GM12878 (cell line): Measurements from ENCODE around the gene HHAT. TPM values are rescaled to one million over a fixed set of nuclear protein-coding genes. Genes with fewer than 3 reads are reported as not detected.

ENCODE experiments used
- ATAC-seq: fragments of 200-7000 bp; cut with Tn5 transposase; 3 replicates; pipeline ENCODE4 v1.9.1; 2020; ENCODE audit warnings: mild to moderate bottlenecking, moderate library complexity
- BruUV-seq: library from RNA; stranded (reverse); fragments of 400-500 nt; replicated peaks from 2 replicates; lab custom pipeline; 2021; lab: Mats Ljungman, UMichigan
- CTCF ChIA-PET: fragments of 300-600 bp; sonication (Branson Sonifier 250); formaldehyde crosslinking; extraction: SDS; loops from one replicate; lab custom pipeline; 2021; ENCODE audit warnings: inconsistent platforms; lab: Yijun Ruan, JAX
- POLR2A ChIA-PET: fragments of 350-600 bp; formaldehyde crosslinking; extraction: SDS; loops from one replicate; lab custom pipeline; 2021; ENCODE audit warnings: inconsistent platforms; lab: Charles Lee
- RAD21 ChIA-PET: fragments of 300-600 bp; sonication (Branson Sonifier 250); formaldehyde crosslinking; loops from one replicate; lab custom pipeline; 2023; ENCODE audit warnings: antibody characterized with exemption; ENCODE audit not compliant: unreplicated experiment; lab: Charles Lee
- SMC1A ChIA-PET: fragments of 300-600 bp; sonication (Branson Sonifier 250); formaldehyde crosslinking; loops from one replicate; lab custom pipeline; 2023; ENCODE audit not compliant: unreplicated experiment, uncharacterized antibody; lab: Charles Lee
- DNase-seq: peaks from one replicate; pipeline ENCODE4 v3.0.0-alpha.2; 2011; ENCODE audit warnings: low read depth, low spot score
- FAIRE-seq: peaks from 3 replicates; lab custom pipeline; 2011; peaks lifted over from hg19 to GRCh38; lab: Jason Lieb, UNC
- H2AFZ ChIP-seq: 2 replicates; pipeline ENCODE4 v1.6.0; 2011; ENCODE audit warnings: low read depth, low read length, control low read depth; ENCODE audit not compliant: control insufficient read depth
- H3K27ac ChIP-seq: 2 replicates; pipeline ENCODE4 v1.5.1; 2011; ENCODE audit warnings: control low read depth; ENCODE audit not compliant: control insufficient read depth, insufficient read depth
- H3K27me3 ChIP-seq, 2 experiments: replicated peaks in 1 of 2; 2 replicates each; pipeline versions ENCODE4 v1.6.0 to v1.6.1; 2011; ENCODE audit warnings: low read length in 1 of 2; ENCODE audit not compliant: control insufficient read depth in 2 of 2, insufficient read depth in 2 of 2
- H3K36me3 ChIP-seq, 2 experiments: 2 replicates each; pipeline ENCODE4 v1.5.1; 2011; ENCODE audit warnings: low read length in 1 of 2; ENCODE audit not compliant: control insufficient read depth in 2 of 2, insufficient read depth in 2 of 2
- H3K4me1 ChIP-seq: 2 replicates; pipeline ENCODE4 v1.6.1; 2011; ENCODE audit warnings: mild to moderate bottlenecking, low read length, moderate library complexity, mixed read lengths; ENCODE audit not compliant: control insufficient read depth, insufficient read depth
- H3K4me2 ChIP-seq: 2 replicates; pipeline ENCODE4 v1.6.0; 2011; ENCODE audit warnings: control low read depth; ENCODE audit not compliant: control insufficient read depth, insufficient read depth
- H3K4me3 ChIP-seq: fragments of 200-600 bp; sonication (generic); 2 replicates; pipeline ENCODE4 v1.5.1; 2016
- H3K79me2 ChIP-seq: 2 replicates; pipeline ENCODE4 v1.6.0; 2011; ENCODE audit warnings: low read length; ENCODE audit not compliant: control insufficient read depth, insufficient read depth
- H3K9ac ChIP-seq: 2 replicates; pipeline ENCODE4 v1.8.0; 2011; ENCODE audit warnings: low read length, control low read depth, mixed read lengths; ENCODE audit not compliant: control insufficient read depth, insufficient read depth
- H3K9me3 ChIP-seq: replicated peaks from 3 replicates; pipeline ENCODE4 v1.5.1; 2011; ENCODE audit warnings: mild to moderate bottlenecking, low read length; ENCODE audit not compliant: control insufficient read depth, insufficient read depth
- H4K20me1 ChIP-seq: 2 replicates; pipeline ENCODE4 v1.6.0; 2011; ENCODE audit not compliant: control insufficient read depth, insufficient read depth
- ATF7 ChIP-seq: fragments of 450-650 bp; IDR thresholded peaks from 2 replicates; pipeline ENCODE4 v1.6.1; 2016; ENCODE audit warnings: low read depth, mild to moderate bottlenecking
- BCL11A ChIP-seq: IDR thresholded peaks from 2 replicates; pipeline ENCODE4 v1.6.1; 2011; ENCODE audit warnings: low read depth, low read length
- E4F1 ChIP-seq: fragments of 450-650 bp; IDR thresholded peaks from 2 replicates; pipeline ENCODE4 v1.6.1; 2018; ENCODE audit warnings: borderline replicate concordance, mild to moderate bottlenecking; ENCODE audit not compliant: partially characterized antibody
- ESRRA ChIP-seq: IDR thresholded peaks from 2 replicates; pipeline ENCODE4 v1.6.1; 2012; ENCODE audit warnings: mild to moderate bottlenecking, low read length, improper control_type of control experiment
- FOXK2 ChIP-seq: fragments of 450-650 bp; IDR thresholded peaks from 2 replicates; pipeline ENCODE4 v1.6.1; 2017; ENCODE audit warnings: mild to moderate bottlenecking, moderate library complexity
- MTA3 ChIP-seq: IDR thresholded peaks from 2 replicates; pipeline ENCODE4 v1.6.1; 2012; ENCODE audit warnings: low read length, inconsistent platforms, borderline replicate concordance
- PBX3 ChIP-seq: IDR thresholded peaks from 2 replicates; pipeline ENCODE4 v1.6.1; 2011; ENCODE audit warnings: mild to moderate bottlenecking, low read depth, low read length, moderate library complexity; ENCODE audit not compliant: insufficient replicate concordance
- POLR2AphosphoS5 ChIP-seq: IDR thresholded peaks from 2 replicates; pipeline ENCODE4 v1.6.1; 2011; ENCODE audit warnings: mild to moderate bottlenecking, low read length, inconsistent platforms
- POU2F2 ChIP-seq: IDR thresholded peaks from 3 replicates; pipeline ENCODE4 v1.6.1; 2011; ENCODE audit warnings: low read depth, mild to moderate bottlenecking, low read length, borderline replicate concordance
- RELB ChIP-seq: fragments of 450-650 bp; IDR thresholded peaks from 2 replicates; pipeline ENCODE4 v1.6.1; 2017; ENCODE audit warnings: low read depth, mild to moderate bottlenecking, moderate library complexity
- RFX5 ChIP-seq: IDR thresholded peaks from 2 replicates; pipeline ENCODE4 v1.6.1; 2011; ENCODE audit warnings: low read depth, low read length, improper control_type of control experiment
- RUNX3 ChIP-seq: IDR thresholded peaks from 2 replicates; pipeline ENCODE4 v1.6.1; 2012; ENCODE audit warnings: low read length, inconsistent platforms
- SMARCA5 ChIP-seq: fragments of 450-650 bp; IDR thresholded peaks from 2 replicates; pipeline ENCODE4 v1.6.1; 2017; ENCODE audit warnings: mild to moderate bottlenecking
- SUPT20H ChIP-seq: IDR thresholded peaks from 2 replicates; pipeline ENCODE4 v1.6.1; 2011; ENCODE audit warnings: low read depth, mild to moderate bottlenecking, low read length, moderate library complexity, borderline replicate concordance; ENCODE audit not compliant: control insufficient read depth
- USF1 ChIP-seq: IDR thresholded peaks from 2 replicates; pipeline ENCODE4 v1.6.1; 2011; ENCODE audit warnings: borderline replicate concordance, low read depth, mild to moderate bottlenecking, moderate library complexity, mixed read lengths, low read length; ENCODE audit not compliant: insufficient read depth; ENCODE audit errors: extremely low read length
- ZBED1 ChIP-seq: IDR thresholded peaks from 2 replicates; pipeline ENCODE4 v1.6.1; 2016; ENCODE audit warnings: borderline replicate concordance
- ZNF217 ChIP-seq: fragments of 450-650 bp; IDR thresholded peaks from 2 replicates; pipeline ENCODE4 v1.6.1; 2017; ENCODE audit warnings: antibody characterized with exemption, mild to moderate bottlenecking
- ZNF274 ChIP-seq: IDR thresholded peaks from one replicate; pipeline ENCODE4 v1.8.0; 2011; ENCODE audit not compliant: insufficient read length, insufficient read depth
- WGBS: methylation state at CpG from one replicate; pipeline ENCODE4 v1.1.6; 2016; ENCODE audit warnings: low lambda C conversion rate; ENCODE audit not compliant: insufficient replicate concordance, insufficient coverage; ENCODE audit errors: missing lambda C conversion rate; 5-methylcytosine and 5-hydroxymethylcytosine counted together
- in situ Hi-C: fragments of 300-500 bp; cut with MboI; formaldehyde crosslinking; loops from 9 replicates; pipeline ENCODE4 v1.14.3; 2018; ENCODE audit warnings: mixed read lengths
- intact Hi-C: fragments of 100-400 bp; cut with micrococcal nuclease; formaldehyde crosslinking; loops from one replicate; pipeline ENCODE4 v1.14.2; 2022; ENCODE audit not compliant: unreplicated experiment
- polyA plus RNA-seq, 11 experiments: library from polyadenylated mRNA; depleted of rRNA in 4 of 11; unstranded in 6 of 11; stranded (reverse) in 5 of 11; fragments of >200 nt; fragmentation: Nextera tagmentation in 4 of 11; fragmentation: Illumina TruSeq in 1 of 11; extraction: Ambion mirVana in 4 of 11; extraction: Trizol in 1 of 11; gene quantifications; 1 replicate in 1 of 11; 2 replicates in 10 of 11; pipeline versions ENCODE4 v1.2.1 to v1.2.3, GENCODE V29; 2011 to 2016; ENCODE audit warnings: inconsistent platforms in 2 of 11, missing spikeins in 2 of 11, low read depth in 1 of 11
- total RNA-seq, 4 experiments: library from RNA; depleted of rRNA in 3 of 4; stranded (reverse); fragments of >200 nt in 3 of 4; fragmentation: Illumina TruSeq in 1 of 4; extraction: Trizol in 1 of 4; gene quantifications; 2 replicates each; pipeline versions ENCODE4 v1.2.1 to v1.2.3, GENCODE V29; 2013 to 2021

Gene HHAT
- total and polyA plus RNA-seq, 10 of the 15 experiments (the other 5 are each of a cell fraction or from before 2014, with no cell fraction given) = 1.2 to 37.6 (median 2.6) TPM

GRCh38 chr1:210600421-210601159 lies 271.9 kb downstream of the HHAT start (continued):
- TF ChIP-seq BCL11A (no peak), ZNF217 (no peak), ESRRA (no peak), ZBED1 (no peak), ZNF274 (no peak), PBX3 (no peak), SUPT20H (no peak), E4F1 (no peak)

GRCh38 chr1:210603123-210603522 lies 274.4 kb downstream of the HHAT start:
- WGBS = 37% methylated on average over 4 of the region's 4 CpGs
- no peak overlapping the region for H3K27ac ChIP-seq
- no peak overlapping the region for H2AFZ ChIP-seq
- no peak for FAIRE-seq
- RAD21 ChIA-PET = no interaction called here
- H3K36me3 ChIP-seq = no peaks in the 10 kb centered on the region
- no peaks in the 10 kb centered on the region for H3K79me2 ChIP-seq
- no peaks in the 10 kb centered on the region for H4K20me1 ChIP-seq
- no peak overlapping the region for H3K4me2 ChIP-seq
- SMC1A ChIA-PET = interaction anchor here (1.0 to 1.4 kb wide), 2 partner anchors 10 to 82 kb away, joined by 3 to 4 read pairs; no protein-coding TSS in a partner anchor
- H3K4me3 ChIP-seq = no peak overlapping the region
- no peak overlapping the region for H3K9ac ChIP-seq
- no peaks in the 10 kb centered on the region for H3K27me3 ChIP-seq
- POLR2A ChIA-PET = no interaction called here
- intact Hi-C loops (no loop called here), in situ Hi-C loops (no loop called here)
- no peaks in the 10 kb centered on the region for H3K9me3 ChIP-seq
- CTCF ChIA-PET = no interaction called here
- no TSS peak for BruUV-seq
- no peaks in the 10 kb centered on the region; the same call in 1 of the 2 replicates for H3K4me1 ChIP-seq
- no peak for DNase-seq
- ATAC-seq = no peak
- TF ChIP-seq POU2F2 (no peak), ATF7 (no peak), RUNX3 (no peak), USF1 (no peak), SMARCA5 (no peak), FOXK2 (no peak), POLR2AphosphoS5 (no peak), RELB (no peak), RFX5 (no peak), MTA3 (no peak)
